GM18519 (cell line): ENCODE measurements around the gene SLC24A3.

ENCODE experiments used
- ATAC-seq: cut with Tn5 transposase; IDR thresholded peaks from one replicate; pipeline ENCODE4 v1.9.1; 2021; ENCODE audit warnings: mild to moderate bottlenecking, moderate library complexity; ENCODE audit not compliant: unreplicated experiment, low FRiP score

Gene SLC24A3

GRCh38 chr20:19415786-19416185, 203.3 kb downstream of the SLC24A3 start:
- ATAC-seq: no peak

GRCh38 chr20:19416627-19417026, 204.2 kb downstream of the SLC24A3 start:
- no peak for ATAC-seq

- ATAC-seq: no peak
These were observed 207.0 kb downstream of the SLC24A3 start for GRCh38 chr20:19419396-19419795.

GRCh38 chr20:19423097-19423899, 210.9 kb downstream of the SLC24A3 start:
- ATAC-seq: no peak

GRCh38 chr20:19423900-19424620, 211.6 kb downstream of the SLC24A3 start:
- no peak for ATAC-seq

GRCh38 chr20:19426356-19426755, 213.9 kb downstream of the SLC24A3 start:
- ATAC-seq: no peak

- ATAC-seq: no peak
These were observed 215.0 kb downstream of the SLC24A3 start for GRCh38 chr20:19427480-19427879.

- no peak for ATAC-seq
These were observed 215.5 kb downstream of the SLC24A3 start for GRCh38 chr20:19427913-19428312.

- ATAC-seq: no peak
These were observed 215.9 kb downstream of the SLC24A3 start for GRCh38 chr20:19428324-19428723.

GRCh38 chr20:19429538-19429937, 217.1 kb downstream of the SLC24A3 start:
- ATAC-seq: no peak

GRCh38 chr20:19430641-19431315, 218.3 kb downstream of the SLC24A3 start:
- ATAC-seq: no peak

GRCh38 chr20:19431316-19431700, 218.9 kb downstream of the SLC24A3 start:
- ATAC-seq: no peak

- ATAC-seq: no peak
These were observed 219.5 kb downstream of the SLC24A3 start for GRCh38 chr20:19431906-19432305.

- ATAC-seq: no peak
These were observed 221.2 kb downstream of the SLC24A3 start for GRCh38 chr20:19433371-19434350.

- ATAC-seq: no peak
These were observed 222.9 kb downstream of the SLC24A3 start for GRCh38 chr20:19435316-19435715.

GRCh38 chr20:19435821-19436220, 223.4 kb downstream of the SLC24A3 start:
- no peak for ATAC-seq

- no peak for ATAC-seq
These were observed 226.0 kb downstream of the SLC24A3 start for GRCh38 chr20:19438488-19438887.

GRCh38 chr20:19440660-19441527, 228.5 kb downstream of the SLC24A3 start:
- ATAC-seq: no peak

- no peak for ATAC-seq
These were observed 233.8 kb downstream of the SLC24A3 start for GRCh38 chr20:19446246-19446645.
